ENCODE data around the gene KRT79.

KRT79 gene

DNA sequence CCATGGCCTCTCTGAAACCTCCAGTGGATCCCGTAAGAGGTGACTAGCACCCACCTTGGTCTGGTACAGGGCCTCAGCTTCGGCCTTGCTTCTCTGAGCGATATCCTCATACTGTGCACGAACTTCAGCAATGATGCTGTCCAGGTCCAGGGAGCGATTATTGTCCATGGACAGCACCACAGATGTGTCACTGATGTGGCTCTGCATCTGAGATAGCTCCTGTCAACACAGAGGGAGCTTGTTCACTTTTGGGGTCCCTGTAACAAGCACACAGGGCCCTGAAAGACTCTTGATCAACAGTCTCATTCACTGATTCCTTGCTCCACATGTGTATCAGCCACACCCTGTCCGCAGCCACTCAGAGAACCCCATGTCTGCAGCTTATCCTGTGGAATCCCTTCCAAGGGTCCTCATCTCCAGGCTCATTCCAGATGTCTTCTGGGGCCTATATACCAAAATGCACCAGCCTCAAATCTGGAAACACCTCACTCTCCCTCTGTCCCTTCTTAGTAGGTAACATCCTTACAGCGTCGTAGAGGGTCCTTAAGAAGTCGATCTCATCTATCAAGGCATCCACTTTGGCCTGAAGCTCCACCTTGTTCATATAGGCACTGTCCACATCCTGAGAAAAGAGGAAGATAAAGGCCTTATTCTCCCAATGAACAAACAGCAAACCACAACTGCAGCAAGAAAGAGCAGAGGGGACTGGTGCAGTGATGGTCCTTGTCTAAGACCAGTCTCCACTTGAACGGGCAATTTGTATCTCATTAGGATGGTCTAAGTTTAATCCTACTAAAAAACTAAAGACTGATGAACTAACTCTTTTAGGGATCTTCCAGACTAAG lies 41.7 kb downstream of the KRT79 start:
- Histone ChIP-seq H3K9me3 (replicated peaks in 1 of 11) (no peaks in the 10 kb centered on the region), H3K36me3 (no peaks in the 10 kb centered on the region), H3K9ac (no peak overlapping the region), H3K27ac (no peak overlapping the region), H3K4me1 (peaks cover 0 to 10% (median 0%) of the 10 kb centered on the region in 10 experiments; a peak in 6 of 20 replicates), H3K27me3 (no peaks in the 10 kb centered on the region), H3K4me3 (no peak overlapping the region), H3K4me2 (no peak overlapping the region), H4K20me1 (no peaks in the 10 kb centered on the region)
- no peak for TF ChIP-seq Cebpa-rat (IDR thresholded peaks at IDR 0.05)

DNA sequence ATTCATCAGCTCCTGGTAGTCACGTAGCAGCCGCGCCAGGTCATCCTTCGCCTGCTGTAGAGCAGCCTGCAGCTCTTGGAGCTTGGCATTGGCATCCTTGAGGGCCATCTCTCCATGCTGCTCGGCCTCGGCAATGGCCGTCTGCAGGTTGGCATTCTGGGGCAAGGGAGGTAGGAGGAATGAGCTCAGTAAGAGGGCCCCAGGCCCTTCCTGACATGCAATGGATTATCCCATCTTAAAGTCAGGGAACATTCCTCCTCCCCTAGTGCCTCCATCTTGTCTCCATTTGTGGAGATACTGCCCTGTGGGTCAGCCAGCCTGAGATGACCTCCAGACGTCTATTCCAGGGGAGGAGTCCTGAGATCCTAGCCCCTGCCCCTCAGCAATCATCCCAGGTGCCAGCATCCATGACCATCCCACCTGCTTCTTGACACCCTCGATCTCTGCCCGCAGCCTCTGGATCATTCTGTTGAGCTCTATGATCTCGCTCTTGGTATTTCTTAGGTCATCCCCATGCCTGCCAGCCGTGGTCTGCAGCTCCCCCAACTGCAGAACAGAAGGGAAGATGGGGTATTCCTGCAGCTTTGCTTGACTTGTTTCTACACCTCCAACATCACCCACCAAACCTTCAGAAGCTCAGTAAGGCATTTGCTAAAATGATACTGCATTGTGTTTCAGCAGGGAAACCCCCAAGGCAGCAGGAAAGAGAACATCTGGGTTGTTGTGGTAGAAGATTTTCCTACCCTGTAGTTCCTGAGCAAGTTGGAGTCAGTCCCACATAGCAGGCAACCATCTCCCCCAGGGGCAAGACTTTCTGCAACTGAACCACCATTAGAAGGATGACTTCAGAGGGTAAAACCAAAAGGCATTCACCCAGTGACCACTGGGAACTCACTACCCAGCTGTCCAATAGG lies 42.6 kb downstream of the KRT79 start:
- Histone ChIP-seq H4K20me1 (no peaks in the 10 kb centered on the region), H3K4me1 (peaks cover 0 to 10% (median 0%) of the 10 kb centered on the region in 10 experiments; a peak in 6 of 20 replicates), H3K36me3 (no peaks in the 10 kb centered on the region), H3K27ac (no peak overlapping the region), H3K9me3 (replicated peaks in 1 of 11) (no peaks in the 10 kb centered on the region), H3K27me3 (no peaks in the 10 kb centered on the region), H3K9ac (no peak overlapping the region), H3K4me3 (no peak overlapping the region), H3K4me2 (no peak overlapping the region)
- TF ChIP-seq Cebpa-rat (IDR thresholded peaks at IDR 0.05): no peak

DNA sequence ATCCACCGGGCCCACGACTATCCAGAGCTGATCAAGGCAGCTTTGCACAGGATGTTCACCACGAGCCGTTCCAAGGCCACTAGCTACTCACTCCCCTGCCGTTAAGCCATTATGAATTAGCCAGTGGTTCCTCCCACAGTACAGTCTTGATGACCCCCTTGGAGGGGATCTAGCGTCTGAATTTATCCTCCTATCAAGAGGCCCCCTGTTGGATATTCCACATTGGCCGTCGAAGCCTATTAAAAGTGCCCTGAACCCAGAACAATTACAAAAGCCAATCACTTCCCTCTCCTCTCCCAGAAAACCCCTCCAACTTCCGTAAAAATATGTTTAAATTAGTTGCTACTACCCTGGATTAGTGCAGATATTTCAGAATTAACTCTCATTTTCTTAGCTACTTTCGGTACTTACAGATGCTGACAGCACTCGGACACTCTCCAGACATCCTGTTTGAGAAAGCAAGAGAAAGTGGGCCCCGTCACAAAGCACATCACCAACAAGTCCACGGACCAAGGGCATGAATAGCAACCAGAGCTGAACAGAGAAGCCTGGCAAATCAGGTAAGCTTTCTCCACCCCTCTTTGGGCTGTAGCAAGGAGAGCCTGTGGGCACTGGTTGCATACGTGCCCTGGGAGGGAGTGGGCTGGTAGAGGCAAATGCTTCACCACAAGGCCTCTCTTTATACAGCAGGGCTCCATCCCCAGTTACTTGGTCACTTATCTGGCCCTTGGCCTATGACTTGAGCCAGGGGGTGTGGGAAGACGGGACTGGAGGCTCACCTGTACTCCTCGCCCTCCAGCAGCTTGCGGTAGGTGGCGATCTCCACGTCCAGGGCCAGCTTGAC lies 43.5 kb downstream of the KRT79 start:
- no peak overlapping the region for H3K9ac ChIP-seq
- H3K4me1 ChIP-seq: peaks cover 0 to 10% (median 0%) of the 10 kb centered on the region in 10 experiments; a peak in 6 of 20 replicates
- H3K27me3 ChIP-seq: no peaks in the 10 kb centered on the region
- no peaks in the 10 kb centered on the region for H3K36me3 ChIP-seq
- TF ChIP-seq Cebpa-rat (IDR thresholded peaks at IDR 0.05): no peak
- H3K4me3 ChIP-seq: no peak overlapping the region
- no peaks in the 10 kb centered on the region for H3K9me3 ChIP-seq (replicated peaks in 1 of 11)
- H3K4me2 ChIP-seq: no peak overlapping the region
- H4K20me1 ChIP-seq: no peaks in the 10 kb centered on the region
- H3K27ac ChIP-seq: no peak overlapping the region

DNA sequence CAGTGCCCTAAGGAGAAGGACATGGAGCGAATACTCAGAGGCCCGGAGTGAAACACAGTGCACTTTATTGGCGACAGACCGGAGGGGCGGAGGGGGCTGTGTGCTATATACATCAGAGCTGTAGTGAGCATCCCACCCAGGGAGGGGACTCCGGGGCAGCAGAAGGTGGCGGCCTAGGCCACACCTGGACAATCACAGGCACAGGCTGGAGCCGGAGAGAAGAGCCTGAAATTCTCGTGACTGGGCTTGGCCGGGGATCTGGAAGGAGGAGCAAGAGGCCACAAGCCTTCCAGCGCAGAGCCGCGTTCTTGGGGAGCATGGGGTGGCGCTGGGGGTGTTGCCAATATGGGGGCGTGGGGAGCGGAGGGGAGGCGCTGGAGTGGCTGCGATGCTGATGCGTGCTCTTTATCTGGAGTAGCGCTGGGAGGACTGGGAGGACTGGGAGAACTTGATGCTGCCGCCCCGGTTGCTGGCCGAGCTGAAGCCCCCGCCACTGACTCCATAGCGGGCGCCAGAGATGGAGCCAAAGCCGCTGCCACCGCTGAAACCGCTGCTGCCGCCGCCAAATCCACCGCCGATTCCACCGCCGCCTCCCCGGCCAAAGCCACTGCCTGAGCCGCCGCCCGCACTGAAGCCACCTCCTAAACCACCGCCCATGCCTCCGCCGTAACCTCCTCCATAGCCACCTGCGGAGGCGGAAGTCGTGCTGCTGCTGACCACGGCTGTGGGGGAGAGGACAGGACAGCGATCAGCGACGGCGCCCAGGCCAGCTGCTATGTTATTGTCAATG lies 44.3 kb downstream of the KRT79 start:
- Histone ChIP-seq H3K27ac (no peak overlapping the region), H3K9me3 (replicated peaks in 1 of 11) (no peaks in the 10 kb centered on the region), H3K36me3 (no peaks in the 10 kb centered on the region), H3K27me3 (no peaks in the 10 kb centered on the region), H3K4me3 (no peak overlapping the region), H4K20me1 (no peaks in the 10 kb centered on the region), H3K4me1 (peaks cover 0 to 10% (median 0%) of the 10 kb centered on the region in 10 experiments; a peak in 6 of 20 replicates), H3K4me2 (no peak overlapping the region), H3K9ac (no peak overlapping the region)
- no peak for TF ChIP-seq Cebpa-rat (IDR thresholded peaks at IDR 0.05)

DNA sequence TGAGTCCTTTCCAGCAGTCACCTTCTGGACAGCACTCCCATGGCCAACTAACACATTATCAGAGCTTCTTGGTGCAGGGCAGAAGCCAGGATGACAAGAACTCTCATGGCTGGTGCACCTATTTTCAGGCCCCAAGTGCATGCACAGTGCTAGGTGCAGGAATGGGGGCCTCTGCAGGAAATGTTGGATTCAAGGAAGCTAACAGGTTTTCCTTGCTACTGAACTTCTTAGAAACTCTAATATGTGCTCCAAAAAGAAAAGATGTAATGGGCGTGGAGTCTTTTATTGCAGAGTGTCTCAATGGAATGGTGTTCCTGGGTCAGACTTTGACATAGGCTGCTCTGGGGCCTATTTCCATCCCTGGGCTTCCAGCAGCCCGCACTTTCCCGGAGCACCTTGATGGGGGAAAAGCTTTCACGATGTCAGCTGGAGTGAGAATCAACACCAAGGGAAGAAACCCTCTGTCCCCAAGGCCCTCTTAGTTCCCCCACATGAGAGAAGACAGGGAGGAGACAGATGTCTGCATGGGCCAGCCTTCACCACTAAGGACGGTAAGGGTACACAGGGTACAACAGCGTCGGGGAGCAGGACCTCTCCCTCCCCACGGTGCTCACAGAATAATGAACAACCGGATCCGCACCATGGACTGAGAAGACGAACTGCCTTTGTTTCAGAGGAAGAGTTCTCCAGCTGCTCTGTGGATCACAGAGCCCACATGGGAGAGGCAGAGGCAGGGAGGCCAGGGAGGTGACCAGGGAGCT lies 45.1 kb downstream of the KRT79 start:
- H3K9me3 ChIP-seq (replicated peaks in 1 of 11): no peaks in the 10 kb centered on the region
- no peaks in the 10 kb centered on the region for H3K27me3 ChIP-seq
- H3K36me3 ChIP-seq: no peaks in the 10 kb centered on the region
- H3K4me2 ChIP-seq: no peak overlapping the region
- no peak overlapping the region for H3K27ac ChIP-seq
- no peaks in the 10 kb centered on the region for H4K20me1 ChIP-seq
- peaks cover 0 to 3% (median 0%) of the 10 kb centered on the region in 10 experiments; a peak in 4 of 20 replicates for H3K4me1 ChIP-seq
- H3K9ac ChIP-seq: no peak overlapping the region
- no peak overlapping the region for H3K4me3 ChIP-seq
- no peak for TF ChIP-seq Cebpa-rat (IDR thresholded peaks at IDR 0.05)

DNA sequence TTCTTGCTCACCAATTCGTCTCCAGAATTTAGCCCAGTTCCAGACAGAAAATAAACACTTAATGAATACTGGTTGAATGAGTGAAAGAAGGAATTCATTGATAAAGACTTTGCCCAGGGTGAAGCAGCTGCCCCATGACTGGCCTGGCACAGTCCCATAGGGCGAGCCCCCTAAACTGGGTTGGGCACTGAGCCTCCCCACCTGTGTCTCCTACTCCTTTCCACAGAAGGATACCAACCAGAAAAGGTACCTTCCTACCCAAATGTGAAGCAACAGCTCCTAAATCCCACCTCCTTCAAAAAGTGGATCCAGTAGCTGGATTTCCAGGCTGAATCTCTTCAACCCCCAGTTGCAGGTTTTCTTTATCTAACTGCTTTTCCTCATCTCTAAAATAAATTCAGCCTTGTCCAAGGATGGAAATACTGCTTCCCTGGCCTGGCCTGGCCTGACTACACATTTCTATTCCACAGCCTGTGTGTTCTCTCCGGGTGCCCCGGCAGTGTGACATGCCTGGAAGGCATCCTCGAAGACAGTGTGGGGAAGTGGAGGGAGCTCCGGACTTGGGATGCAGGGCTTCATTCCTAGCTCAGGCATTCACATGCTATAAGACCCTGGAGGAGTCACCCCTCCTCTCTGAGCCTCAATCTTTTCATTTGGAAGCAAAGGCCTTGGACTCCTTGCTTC lies 45.8 kb downstream of the KRT79 start:
- peaks cover 0 to 3% (median 0%) of the 10 kb centered on the region in 10 experiments; a peak in 1 of 20 replicates for H3K4me1 ChIP-seq
- H3K9me3 ChIP-seq (replicated peaks in 1 of 11): no peaks in the 10 kb centered on the region
- H3K36me3 ChIP-seq: no peaks in the 10 kb centered on the region
- H3K4me2 ChIP-seq: 0 out of 22 replicates have a peak overlapping the region, but pooled peaks of 1 of the 11 experiments have one; percentile 11
- no peaks in the 10 kb centered on the region for H4K20me1 ChIP-seq
- no peaks in the 10 kb centered on the region for H3K27me3 ChIP-seq
- no peak overlapping the region for H3K4me3 ChIP-seq
- TF ChIP-seq Cebpa-rat (IDR thresholded peaks at IDR 0.05): no peak
- no peak overlapping the region for H3K27ac ChIP-seq
- no peak overlapping the region for H3K9ac ChIP-seq
